Stomach (tissue), 4 donors: ENCODE data around the gene NRG3.

Source experiments
- POLR2A ChIP-seq, 4 donors: fragments of 450-650 bp; IDR thresholded peaks; one replicate each; pipeline ENCODE4 v1.6.1; 2016; ENCODE audit warnings: antibody characterized with exemption in 4 of 4, control low read depth in 2 of 4, mild to moderate bottlenecking in 1 of 4, moderate library complexity in 1 of 4
- POLR2AphosphoS5 ChIP-seq, 3 donors: sonication (generic); formaldehyde crosslinking; IDR thresholded peaks; one replicate each; pipeline ENCODE4 v1.6.1; 2016; ENCODE audit warnings: antibody characterized with exemption in 3 of 3
- TF ChIP-seq, protein P1 (sequence below), 7 experiments: fragments of 450-650 bp in 4 of 7; fragments of 200-600 bp in 3 of 7; sonication (generic) in 3 of 7; IDR thresholded peaks; one replicate each; pipeline ENCODE4 v1.5.1; 2016 to 2019; ENCODE audit warnings: antibody characterized with exemption in 7 of 7, control low read depth in 2 of 7, mild to moderate bottlenecking in 1 of 7

- TF ChIP-seq, protein P1, sequence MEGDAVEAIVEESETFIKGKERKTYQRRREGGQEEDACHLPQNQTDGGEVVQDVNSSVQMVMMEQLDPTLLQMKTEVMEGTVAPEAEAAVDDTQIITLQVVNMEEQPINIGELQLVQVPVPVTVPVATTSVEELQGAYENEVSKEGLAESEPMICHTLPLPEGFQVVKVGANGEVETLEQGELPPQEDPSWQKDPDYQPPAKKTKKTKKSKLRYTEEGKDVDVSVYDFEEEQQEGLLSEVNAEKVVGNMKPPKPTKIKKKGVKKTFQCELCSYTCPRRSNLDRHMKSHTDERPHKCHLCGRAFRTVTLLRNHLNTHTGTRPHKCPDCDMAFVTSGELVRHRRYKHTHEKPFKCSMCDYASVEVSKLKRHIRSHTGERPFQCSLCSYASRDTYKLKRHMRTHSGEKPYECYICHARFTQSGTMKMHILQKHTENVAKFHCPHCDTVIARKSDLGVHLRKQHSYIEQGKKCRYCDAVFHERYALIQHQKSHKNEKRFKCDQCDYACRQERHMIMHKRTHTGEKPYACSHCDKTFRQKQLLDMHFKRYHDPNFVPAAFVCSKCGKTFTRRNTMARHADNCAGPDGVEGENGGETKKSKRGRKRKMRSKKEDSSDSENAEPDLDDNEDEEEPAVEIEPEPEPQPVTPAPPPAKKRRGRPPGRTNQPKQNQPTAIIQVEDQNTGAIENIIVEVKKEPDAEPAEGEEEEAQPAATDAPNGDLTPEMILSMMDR (IDR thresholded peaks at IDR 0.05) = no peak
- TF ChIP-seq POLR2A (IDR thresholded peaks at IDR 0.05) (no peak), POLR2AphosphoS5 (IDR thresholded peaks at IDR 0.05) (no peak)
These were observed 478.4 kb downstream of the NRG3 start for GRCh38 chr10:82353381-82353780.
